Ovary (tissue), 3 donors: ENCODE measurements around the gene SLX4IP.

Experiments
- EP300 ChIP-seq: sonication (generic); formaldehyde crosslinking; IDR thresholded peaks from one replicate; pipeline ENCODE4 v1.6.1; 2017; ENCODE audit warnings: antibody characterized with exemption
- TF ChIP-seq, protein P1 (sequence below), 3 donors: fragments of 450-650 bp in 2 of 3; fragments of 200-600 bp in 1 of 3; IDR thresholded peaks; one replicate each; pipeline versions ENCODE4 v1.5.1 to v1.8.0; 2016 to 2022; ENCODE audit warnings: antibody characterized with exemption in 3 of 3, mild to moderate bottlenecking in 1 of 3
- donor health status: DM: no; HTN: no; CAD: no.

DNA sequence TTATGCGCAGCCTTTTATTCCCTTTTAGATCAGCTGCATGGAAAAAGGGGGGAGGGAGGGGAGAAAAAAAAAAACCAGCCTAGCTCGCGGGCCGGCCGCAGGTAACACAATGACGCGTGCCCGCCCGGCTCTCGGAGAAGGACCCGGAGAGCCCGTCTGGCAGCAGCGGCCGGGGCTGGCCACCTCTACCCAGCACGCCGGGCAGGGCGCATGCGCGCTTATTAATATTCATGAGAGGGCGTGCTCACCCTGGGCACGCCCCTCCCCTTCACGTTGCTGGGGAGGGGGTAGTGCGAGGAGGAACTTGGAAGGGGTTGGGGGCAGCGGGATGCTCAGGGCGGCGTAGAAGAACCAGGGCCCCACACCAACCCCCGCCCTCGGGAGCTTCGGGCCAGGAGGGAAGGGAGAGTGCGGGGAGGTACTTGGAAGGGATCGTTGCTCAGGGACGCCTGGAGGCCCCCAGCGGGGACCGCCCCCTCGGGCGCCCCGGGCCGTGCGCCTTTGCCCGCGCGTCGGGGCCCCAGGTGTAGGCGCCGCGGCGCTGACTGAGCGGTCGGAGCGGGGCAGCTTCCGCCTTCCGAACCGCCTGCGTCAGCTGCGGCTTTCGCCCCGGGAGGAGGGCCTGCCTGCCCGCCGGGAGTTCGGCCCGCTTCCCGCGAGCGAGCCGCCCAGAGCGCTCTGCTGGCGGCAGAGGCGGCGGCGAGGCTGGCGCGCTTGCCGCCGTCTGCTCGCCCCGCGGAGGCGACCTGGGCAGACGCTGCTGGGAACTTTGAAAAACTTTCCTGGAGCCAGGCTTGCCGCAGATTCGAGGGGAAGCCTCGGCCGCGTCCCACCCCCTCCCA is 239.0 kb downstream of the SLX4IP start, which contains the start of gene JAG1:
- TF ChIP-seq EP300 = no peak
- TF ChIP-seq, protein P1, sequence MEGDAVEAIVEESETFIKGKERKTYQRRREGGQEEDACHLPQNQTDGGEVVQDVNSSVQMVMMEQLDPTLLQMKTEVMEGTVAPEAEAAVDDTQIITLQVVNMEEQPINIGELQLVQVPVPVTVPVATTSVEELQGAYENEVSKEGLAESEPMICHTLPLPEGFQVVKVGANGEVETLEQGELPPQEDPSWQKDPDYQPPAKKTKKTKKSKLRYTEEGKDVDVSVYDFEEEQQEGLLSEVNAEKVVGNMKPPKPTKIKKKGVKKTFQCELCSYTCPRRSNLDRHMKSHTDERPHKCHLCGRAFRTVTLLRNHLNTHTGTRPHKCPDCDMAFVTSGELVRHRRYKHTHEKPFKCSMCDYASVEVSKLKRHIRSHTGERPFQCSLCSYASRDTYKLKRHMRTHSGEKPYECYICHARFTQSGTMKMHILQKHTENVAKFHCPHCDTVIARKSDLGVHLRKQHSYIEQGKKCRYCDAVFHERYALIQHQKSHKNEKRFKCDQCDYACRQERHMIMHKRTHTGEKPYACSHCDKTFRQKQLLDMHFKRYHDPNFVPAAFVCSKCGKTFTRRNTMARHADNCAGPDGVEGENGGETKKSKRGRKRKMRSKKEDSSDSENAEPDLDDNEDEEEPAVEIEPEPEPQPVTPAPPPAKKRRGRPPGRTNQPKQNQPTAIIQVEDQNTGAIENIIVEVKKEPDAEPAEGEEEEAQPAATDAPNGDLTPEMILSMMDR (IDR thresholded peaks at IDR 0.05) = no peak
